ENCODE data around the gene ZYX. TPM values are rescaled to one million over a fixed set of nuclear protein-coding genes. Genes with fewer than 3 reads are reported as not detected.

The ZYX gene
- total and polyA plus RNA-seq, 2 of the 13 experiments (the other 11 are each of a cell fraction or from before 2014, with no cell fraction given): 9.9 to 13.7 TPM

DNA sequence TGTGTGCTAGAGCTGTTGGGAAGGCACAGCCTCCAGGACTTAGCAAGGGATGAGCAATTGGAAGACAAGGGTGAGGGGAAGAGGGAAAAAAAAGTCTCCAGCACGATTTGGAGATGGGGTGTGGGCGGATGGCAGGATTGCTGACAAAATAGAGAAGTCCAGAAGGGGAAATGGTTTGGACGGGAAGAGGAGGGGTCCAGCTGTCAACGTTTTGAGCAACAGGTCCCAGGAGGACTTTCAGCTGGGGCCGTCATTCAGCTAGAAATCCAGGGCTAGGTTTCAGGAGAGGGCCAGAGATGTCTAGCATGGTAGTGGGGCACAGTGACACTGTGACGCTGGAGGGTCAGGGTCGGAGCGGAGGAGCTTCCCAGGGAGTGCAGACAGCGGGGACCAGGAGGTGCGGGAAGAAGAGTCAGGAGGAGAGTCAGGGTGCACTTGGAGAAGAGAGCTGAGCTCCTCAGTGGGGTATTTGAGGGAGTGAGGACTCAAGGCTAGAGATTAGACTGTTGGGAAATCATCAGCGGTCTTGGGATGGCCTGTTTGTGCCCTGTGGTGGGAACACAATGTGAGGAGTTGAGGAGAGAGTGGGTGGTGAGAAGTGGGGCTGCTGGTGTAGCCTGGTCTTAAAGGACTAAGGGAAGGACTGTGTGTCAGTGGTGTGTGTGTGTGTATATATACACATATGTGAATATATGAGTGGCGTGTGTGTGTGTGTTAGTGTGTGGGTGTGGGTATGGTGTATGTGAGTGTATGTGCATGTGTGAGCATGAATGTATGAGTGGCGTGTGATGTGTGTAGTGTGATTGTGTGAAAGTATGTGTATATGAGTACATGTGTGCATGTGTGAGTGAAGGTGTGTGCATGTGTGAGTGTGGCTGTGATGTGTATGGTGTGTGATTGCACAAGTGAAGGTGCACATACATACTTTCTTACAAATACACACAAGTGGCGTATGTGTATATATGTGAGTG lies 3.8 kb downstream of the ZYX start:
- Histone ChIP-seq H3K4me2 (ENCODE audit: low read depth, low read length) (no peak overlapping the region; the same call in 1 of the 2 replicates), H3K79me2 (ENCODE audit: insufficient read depth, low read length) (peaks cover 12% of the 10 kb centered on the region), H2AFZ (ENCODE audit: low read length) (no peak overlapping the region), H3K4me1 (ENCODE audit: insufficient read depth, low read length) (peaks cover 61% of the 10 kb centered on the region), H3K9me3 (ENCODE audit: low read length) (no peaks in the 10 kb centered on the region), H3K27ac (ENCODE audit: extremely low read length, insufficient read depth, low read length) (no peak overlapping the region), H4K20me1 (ENCODE audit: insufficient read depth, low read length) (peaks cover 9% of the 10 kb centered on the region; the same call in 1 of the 2 replicates), H3K9ac (ENCODE audit: insufficient read depth, low read depth, low read length) (no peak overlapping the region), H3K36me3 (replicated peaks in 1 of 2; ENCODE audit: control insufficient read depth in 1 of 2, insufficient read depth in 2 of 2, low read length in 2 of 2) (peaks cover 8 to 21% of the 10 kb centered on the region in 2 experiments), H3K4me3 (replicated peaks in 1 of 3; ENCODE audit: insufficient read depth in 1 of 3, low read depth in 2 of 3, low read length in 3 of 3) (no peak overlapping the region), H3K27me3 (ENCODE audit: control insufficient read depth in 1 of 2, insufficient read depth in 2 of 2, low read length in 2 of 2) (no peaks in the 10 kb centered on the region)
- in situ Hi-C loops (cut with HindIII; ENCODE audit: extremely low pct_ligation_motif_present, low pct_unique_long_range_greater_than_20kb): loop anchor here (5.0 to 25.0 kb wide), 2 partner anchors 32 to 527 kb away; partner anchors contain the start of gene TCAF1
- DNase-seq (ENCODE audit: low spot score) (no peak), ATAC-seq (no peak), FAIRE-seq (no peak)
- POLR2A ChIA-PET: interaction anchor here (1.3 to 4.0 kb wide), 3 partner anchors 8 to 498 kb away, joined by 3 to 20 read pairs (median 15); no protein-coding TSS in a partner anchor
- BruUV-seq (replicated peaks): no TSS peak
- CTCF ChIA-PET (ENCODE audit: low intra/inter-chr PET ratio, low total read pairs): no interaction called here
- TF ChIP-seq ZKSCAN5 (CRISPR knock-in tag; IDR thresholded peaks at IDR 0.05): no peak
- TF ChIP-seq POLR2A (IDR thresholded peaks at IDR 0.05; ENCODE audit: insufficient read depth in 1 of 2, low read depth in 2 of 2, low read length in 2 of 2): peak in 1 of 2 experiments; percentile 39; a peak in 1 of 4 replicates
- TF ChIP-seq, protein P1, sequence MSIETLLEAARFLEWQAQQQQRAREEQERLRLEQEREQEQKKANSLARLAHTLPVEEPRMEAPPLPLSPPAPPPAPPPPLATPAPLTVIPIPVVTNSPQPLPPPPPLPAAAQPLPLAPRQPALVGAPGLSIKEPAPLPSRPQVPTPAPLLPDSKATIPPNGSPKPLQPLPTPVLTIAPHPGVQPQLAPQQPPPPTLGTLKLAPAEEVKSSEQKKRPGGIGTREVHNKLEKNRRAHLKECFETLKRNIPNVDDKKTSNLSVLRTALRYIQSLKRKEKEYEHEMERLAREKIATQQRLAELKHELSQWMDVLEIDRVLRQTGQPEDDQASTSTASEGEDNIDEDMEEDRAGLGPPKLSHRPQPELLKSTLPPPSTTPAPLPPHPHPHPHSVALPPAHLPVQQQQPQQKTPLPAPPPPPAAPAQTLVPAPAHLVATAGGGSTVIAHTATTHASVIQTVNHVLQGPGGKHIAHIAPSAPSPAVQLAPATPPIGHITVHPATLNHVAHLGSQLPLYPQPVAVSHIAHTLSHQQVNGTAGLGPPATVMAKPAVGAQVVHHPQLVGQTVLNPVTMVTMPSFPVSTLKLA (IDR thresholded peaks at IDR 0.05): 0 out of 2 replicates have a peak, but pooled peaks have one; percentile 29
- intact Hi-C loops (cut with micrococcal nuclease; ENCODE audit: unreplicated experiment): no loop called here
- 86% methylated on average over 14 of the region's 14 CpGs for WGBS (ENCODE audit: low lambda C conversion rate)

Measured in HepG2 (cell line).